ENCODE measurements around the gene STIP1. TPM values are rescaled to one million over a fixed set of nuclear protein-coding genes. Genes with fewer than 3 reads are reported as not detected.

Gene STIP1
- total and polyA plus RNA-seq, 5 experiments from 2014 or later: 59.4 to 132 (median 110) TPM

DNA sequence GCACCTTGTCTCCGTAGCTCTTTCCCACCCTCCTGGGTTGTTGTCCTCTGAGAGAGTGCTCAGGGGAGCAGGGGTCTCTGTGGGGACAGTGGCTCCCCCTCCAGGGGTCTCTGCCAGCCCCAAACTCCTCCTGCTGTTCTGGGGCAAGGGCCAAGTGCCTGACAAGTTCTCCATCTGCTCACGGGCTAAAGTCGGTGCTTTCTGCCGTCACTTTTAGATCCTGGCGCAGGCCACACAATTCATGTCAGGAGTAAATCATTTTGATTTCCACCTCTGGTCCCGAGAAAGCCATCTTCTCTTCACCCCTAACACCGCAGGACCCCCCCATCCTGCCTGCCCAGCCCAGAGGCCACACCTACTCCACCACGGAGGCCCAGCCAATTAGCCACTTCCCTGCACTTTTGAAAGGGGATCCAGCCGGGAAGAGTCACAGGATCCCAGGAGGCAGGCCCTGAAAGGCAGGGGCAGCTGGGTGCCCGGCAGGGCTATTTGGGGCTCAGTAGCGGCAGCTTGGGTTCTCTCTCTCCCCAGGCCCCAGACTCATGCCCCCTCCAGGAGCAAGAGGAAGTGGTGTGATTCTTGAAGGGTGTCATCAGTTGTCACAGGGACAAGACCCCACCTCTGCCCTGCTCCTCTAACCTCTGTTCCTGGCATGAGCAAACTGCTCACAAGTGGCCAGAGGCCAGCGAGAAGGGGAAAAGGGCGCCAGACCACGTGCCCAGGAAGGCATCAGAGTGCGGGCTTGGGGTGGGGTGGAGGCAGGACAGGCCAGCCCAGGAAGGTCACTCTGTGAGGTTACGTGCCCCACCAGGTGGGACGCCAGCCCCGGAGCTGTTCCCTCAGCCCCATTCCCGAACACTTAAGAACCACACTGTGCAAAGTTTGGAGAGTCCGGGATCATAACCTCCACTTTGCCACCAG lies 21.3 kb upstream of the STIP1 start:
- H3K27ac Mint-ChIP-seq: peak overlapping the region in 5 of 10 donors; percentile 72 to 91 (median 82)
- peak overlapping the region; percentile 77 to 92 (median 84) for H3K4me3 Mint-ChIP-seq
- DNase-seq: no peak
- no peaks in the 10 kb centered on the region for H3K9me3 Mint-ChIP-seq
- H3K27me3 Mint-ChIP-seq: no peaks in the 10 kb centered on the region
- no peak for ATAC-seq
- POLR2A ChIA-PET: interaction anchor here (0.6 to 3.4 kb wide), 5 partner anchors 12 to 23 kb away, joined by 3 to 28 read pairs (median 5); partner anchors contain the start of gene STIP1
- peaks cover 6 to 23% (median 16%) of the 10 kb centered on the region in 4 donors for H3K4me1 Mint-ChIP-seq
- no peaks in the 10 kb centered on the region for H3K36me3 Mint-ChIP-seq

DNA sequence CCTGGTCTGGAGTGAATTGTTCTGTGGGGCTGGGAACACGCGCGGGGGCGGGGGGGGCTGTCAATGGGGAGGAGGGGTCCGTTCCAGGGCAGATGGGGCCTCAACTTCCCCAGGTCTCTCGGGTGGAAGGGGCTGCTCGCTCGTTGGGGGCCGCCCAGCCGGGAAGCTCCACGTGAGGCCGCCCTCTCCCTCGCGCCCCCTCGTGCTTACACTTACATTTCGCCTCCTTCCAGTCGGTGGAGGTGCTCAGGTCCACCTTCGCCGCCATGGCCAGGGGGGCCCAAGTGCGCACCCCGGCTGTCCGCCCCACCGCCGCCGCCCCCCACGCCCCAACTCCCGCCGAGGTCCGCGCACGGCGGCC lies 20.5 kb upstream of the STIP1 start:
- peaks cover 0 to 2% (median 0%) of the 10 kb centered on the region in 3 donors for H3K36me3 Mint-ChIP-seq
- no peaks in the 10 kb centered on the region for H3K9me3 Mint-ChIP-seq
- H3K27me3 Mint-ChIP-seq: no peaks in the 10 kb centered on the region
- POLR2A ChIA-PET: interaction anchor here (0.6 to 3.4 kb wide), 6 partner anchors 12 to 1720 kb away, joined by 3 to 28 read pairs (median 4); partner anchors contain the start of gene STIP1
- peaks cover 6 to 23% (median 16%) of the 10 kb centered on the region in 4 donors for H3K4me1 Mint-ChIP-seq
- peak overlapping the region in 9 of 10 donors; percentile 77 to 92 (median 85) for H3K4me3 Mint-ChIP-seq
- peak in 1 of 10 donors; percentile 63 for DNase-seq
- H3K27ac Mint-ChIP-seq: peak overlapping the region in 1 of 10 donors; percentile 59
- peak; percentile 33 to 34 for ATAC-seq

DNA sequence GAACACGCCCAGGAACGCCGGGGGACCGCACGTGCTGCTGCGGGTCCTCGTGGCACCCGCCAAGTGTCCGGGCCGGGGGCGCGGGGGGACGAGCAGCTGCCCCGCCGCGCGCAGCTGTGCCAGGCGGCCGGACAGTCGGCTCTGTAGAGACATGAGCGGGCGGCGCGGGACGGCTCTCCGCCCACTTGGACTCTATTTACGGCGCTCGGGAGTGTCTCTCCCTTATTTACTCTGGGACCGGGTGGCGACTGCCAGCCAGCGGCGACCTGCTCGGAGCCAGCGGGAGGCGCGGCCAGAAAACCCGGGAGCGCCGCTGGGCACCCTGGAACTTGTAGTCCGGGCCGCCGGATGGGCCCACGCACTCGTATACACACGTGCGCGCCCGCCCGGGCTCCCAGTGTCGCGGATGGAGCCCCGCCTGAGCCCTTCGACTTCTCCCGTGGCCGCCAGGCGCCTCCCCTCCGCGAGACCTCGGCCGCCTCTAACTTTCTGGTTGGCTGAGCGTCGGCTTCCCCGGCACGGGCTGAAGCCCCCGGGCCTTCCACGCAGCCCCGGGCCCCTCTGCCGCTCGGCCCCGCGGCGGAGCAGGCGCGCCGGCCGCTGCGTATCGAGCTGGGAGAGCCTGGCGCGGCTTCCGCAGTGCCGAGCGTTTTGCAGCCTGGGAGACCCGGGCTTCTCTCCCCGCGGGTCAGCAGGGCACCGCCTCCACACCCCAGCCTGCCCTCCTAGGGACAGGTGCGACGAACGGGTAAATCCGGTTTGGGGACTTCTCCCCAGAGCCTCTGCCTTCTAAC lies 19.9 kb upstream of the STIP1 start, which contains the start of gene MACROD1:
TSS of gene MACROD1 (minus strand) at position 272 of the 794 bp plus-strand sequence. CDS start at position 153, 119 bp downstream.
- peaks cover 6 to 23% (median 16%) of the 10 kb centered on the region in 4 donors for H3K4me1 Mint-ChIP-seq
- ATAC-seq (peak; percentile 94 to 95), DNase-seq (peak; percentile 59 to 85 (median 66))
- H3K27me3 Mint-ChIP-seq: no peaks in the 10 kb centered on the region
- POLR2A ChIA-PET: interaction anchor here (0.6 to 3.4 kb wide), 8 partner anchors 11 to 1720 kb away, joined by 3 to 28 read pairs (median 4); partner anchors contain the start of genes PPP1R14B and STIP1
- H3K36me3 Mint-ChIP-seq: peaks cover 0 to 2% (median 0%) of the 10 kb centered on the region in 3 donors
- peak within 1 kb of the TSS; percentile 83 to 96 (median 91) for H3K4me3 Mint-ChIP-seq
- H3K9me3 Mint-ChIP-seq: no peaks in the 10 kb centered on the region
- peak within 1 kb of the TSS; percentile 56 to 91 (median 82) for H3K27ac Mint-ChIP-seq

DNA sequence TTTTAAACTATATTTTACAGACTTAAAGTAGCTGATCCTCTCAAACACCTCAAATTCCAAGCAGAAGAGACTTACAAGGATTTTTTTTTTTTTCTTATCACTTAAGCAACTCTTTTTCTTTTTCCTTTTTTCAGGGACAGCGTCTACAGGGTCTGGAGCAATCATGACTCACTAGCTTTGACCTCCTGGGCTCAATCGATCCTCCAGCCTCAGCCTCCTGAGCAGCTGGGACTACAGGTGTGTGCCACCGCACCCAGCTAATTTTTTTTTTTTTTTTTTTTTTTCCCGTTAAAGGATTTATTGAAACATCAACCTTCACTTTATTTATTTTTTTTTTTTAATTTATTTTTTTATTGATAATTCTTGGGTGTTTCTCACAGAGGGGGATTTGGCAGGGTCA lies 15.6 kb upstream of the STIP1 start:
- H3K4me3 Mint-ChIP-seq: no peak overlapping the region
- ATAC-seq (no peak), DNase-seq (no peak)
- peaks cover 4 to 15% (median 6%) of the 10 kb centered on the region in 4 donors for H3K4me1 Mint-ChIP-seq
- H3K36me3 Mint-ChIP-seq: peaks cover 0 to 2% (median 0%) of the 10 kb centered on the region in 3 donors
- H3K9me3 Mint-ChIP-seq: peaks cover 0 to 2% (median 0%) of the 10 kb centered on the region in 9 donors
- no peak overlapping the region for H3K27ac Mint-ChIP-seq
- POLR2A ChIA-PET: interaction anchor here (0.6 to 0.9 kb wide), 3 partner anchors 13 to 198 kb away, joined by 3 to 5 read pairs (median 3); no protein-coding TSS in a partner anchor
- no peaks in the 10 kb centered on the region for H3K27me3 Mint-ChIP-seq

DNA sequence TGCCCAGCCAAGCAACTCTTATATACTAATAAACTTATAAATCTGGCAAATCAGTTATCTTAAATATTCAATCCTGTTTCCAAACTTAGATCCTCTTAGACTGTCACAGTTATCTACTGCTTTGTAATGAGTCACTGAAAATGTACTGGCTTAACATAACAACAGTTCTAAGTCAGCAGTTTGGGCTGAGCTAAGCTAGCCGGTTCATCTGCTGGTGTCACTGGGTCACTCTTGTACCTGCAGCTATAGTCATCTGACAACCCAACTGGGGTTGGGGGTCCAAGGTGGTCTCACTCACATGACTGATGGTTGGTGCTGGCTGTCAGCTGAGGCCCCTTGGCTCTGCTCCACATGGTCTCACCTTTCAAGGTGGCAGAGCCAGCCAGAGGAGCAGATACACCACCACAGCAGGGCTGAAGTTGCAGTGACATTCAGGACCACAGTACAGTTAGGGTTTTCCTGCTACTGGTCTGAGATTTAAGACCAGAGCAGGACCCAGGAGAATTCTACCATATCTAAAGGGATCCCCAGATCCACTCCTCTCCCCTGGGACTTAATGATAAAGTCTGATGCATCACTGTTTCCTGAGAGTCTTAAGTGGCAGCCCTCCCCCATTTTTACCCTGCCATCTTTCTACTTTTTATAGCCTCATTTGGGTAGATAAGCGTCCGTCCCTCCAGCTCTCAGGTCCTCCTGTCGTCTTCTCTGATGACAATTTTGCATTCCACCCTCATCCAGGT lies 12.2 kb upstream of the STIP1 start:
- H3K27me3 Mint-ChIP-seq: no peaks in the 10 kb centered on the region
- peak overlapping the region in 2 of 10 donors; percentile 39 to 69 for H3K27ac Mint-ChIP-seq
- POLR2A ChIA-PET: no interaction called here
- no peak for DNase-seq
- no peak for ATAC-seq
- H3K9me3 Mint-ChIP-seq: peaks cover 0 to 2% (median 0%) of the 10 kb centered on the region in 9 donors
- no peak overlapping the region for H3K4me3 Mint-ChIP-seq
- H3K36me3 Mint-ChIP-seq: peaks cover 0 to 2% (median 0%) of the 10 kb centered on the region in 3 donors
- peaks cover 0 to 17% (median 11%) of the 10 kb centered on the region in 4 donors for H3K4me1 Mint-ChIP-seq

DNA sequence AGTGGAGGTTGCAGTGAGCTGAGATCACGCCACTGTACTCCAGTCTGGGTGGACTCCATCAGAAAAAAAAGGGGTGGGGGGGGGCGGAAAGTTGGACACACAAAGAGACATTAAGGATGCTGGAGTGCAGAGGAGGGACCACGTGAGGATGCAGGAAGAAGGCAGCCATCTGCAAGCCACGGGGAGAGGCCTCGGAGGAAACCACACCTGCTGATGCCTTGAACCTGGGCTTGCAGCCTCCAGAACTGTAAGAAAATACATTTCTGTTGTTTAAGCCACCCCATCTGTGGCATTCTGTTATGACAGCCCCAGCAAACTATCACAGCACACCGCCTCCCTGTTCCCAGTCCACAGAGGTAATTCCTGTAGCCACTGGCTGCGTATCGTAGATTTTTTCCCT lies 9.2 kb upstream of the STIP1 start:
- no peak for ATAC-seq
- Mint-ChIP-seq H3K27ac (peak overlapping the region in 1 of 10 donors; percentile 18), H3K4me3 (no peak overlapping the region), H3K27me3 (no peaks in the 10 kb centered on the region), H3K4me1 (peaks cover 3 to 27% (median 18%) of the 10 kb centered on the region in 4 donors), H3K36me3 (no peaks in the 10 kb centered on the region), H3K9me3 (peaks cover 0 to 2% (median 0%) of the 10 kb centered on the region in 9 donors)
- POLR2A ChIA-PET: interaction anchor here (1.6 kb wide), 1 partner anchor 11 kb away, joined by 6 read pairs; the partner anchor contains the start of gene MACROD1
- DNase-seq: peak in 1 of 10 donors; percentile 10

DNA sequence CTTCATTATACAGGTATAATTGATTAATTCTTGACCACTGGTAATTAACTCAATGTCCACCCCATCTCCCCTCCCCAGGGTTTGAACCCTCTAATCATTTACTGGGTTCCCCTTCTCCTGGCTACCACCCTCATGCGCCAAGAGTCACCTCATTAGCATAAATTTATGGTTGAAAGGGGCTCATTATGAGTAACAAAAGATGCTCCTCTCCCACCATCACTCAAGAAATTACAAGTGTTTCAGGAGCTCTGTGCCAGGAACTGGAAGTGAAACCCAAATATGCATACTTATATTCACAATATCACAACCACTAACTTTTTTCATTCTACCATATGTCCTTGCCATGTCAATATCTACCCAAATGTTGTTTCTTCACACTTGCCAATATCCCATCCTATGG lies 7.8 kb upstream of the STIP1 start:
- no peaks in the 10 kb centered on the region for H3K36me3 Mint-ChIP-seq

DNA sequence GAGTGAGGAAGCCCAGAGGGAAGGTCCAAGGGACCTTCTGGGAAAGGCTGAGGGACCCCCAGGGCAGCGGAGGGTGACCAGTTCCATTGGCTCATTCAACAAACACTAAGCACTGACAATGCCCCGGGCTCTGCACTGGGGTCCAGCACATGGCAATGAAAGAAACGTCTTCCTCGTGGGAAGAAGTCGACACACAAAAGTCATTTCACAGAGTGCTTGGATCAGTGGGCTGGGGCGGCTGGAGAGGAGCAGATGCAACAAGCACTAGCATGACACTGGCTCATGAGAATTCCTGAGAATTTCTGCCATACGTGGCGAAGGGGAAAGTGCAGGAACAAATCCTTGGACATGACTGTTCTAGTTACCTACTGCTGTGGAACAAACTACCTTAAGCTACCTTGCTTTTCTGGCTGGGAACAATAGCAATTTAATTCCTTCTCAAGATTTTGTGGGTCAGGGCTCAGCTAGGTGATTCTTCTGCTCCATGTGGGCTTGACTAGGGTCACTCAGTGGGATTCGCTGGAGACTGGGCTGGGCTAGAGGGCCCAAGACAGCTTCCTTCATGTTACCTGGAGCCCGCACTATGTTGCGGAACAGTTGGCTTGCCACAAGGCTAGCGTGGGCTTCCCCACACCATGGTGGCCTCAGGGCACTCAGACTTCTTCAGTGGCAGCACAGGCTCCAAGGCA lies 6.9 kb upstream of the STIP1 start:
- no peaks in the 10 kb centered on the region for H3K36me3 Mint-ChIP-seq
- H3K27me3 Mint-ChIP-seq: no peaks in the 10 kb centered on the region
- H3K4me3 Mint-ChIP-seq: no peak overlapping the region
- H3K27ac Mint-ChIP-seq: no peak overlapping the region
- ATAC-seq (no peak), DNase-seq (no peak)
- no peaks in the 10 kb centered on the region for H3K9me3 Mint-ChIP-seq
- H3K4me1 Mint-ChIP-seq: peaks cover 13 to 44% (median 36%) of the 10 kb centered on the region in 4 donors
- POLR2A ChIA-PET: no interaction called here

More for the DNA sequence above, 7.8 kb upstream of the STIP1 start:
- DNase-seq (no peak), ATAC-seq (no peak)
- H3K4me3 Mint-ChIP-seq: peak overlapping the region in 1 of 10 donors; percentile 8
- peaks cover 7 to 36% (median 28%) of the 10 kb centered on the region in 4 donors for H3K4me1 Mint-ChIP-seq
- no peaks in the 10 kb centered on the region for H3K27me3 Mint-ChIP-seq
- POLR2A ChIA-PET: no interaction called here
- peak overlapping the region in 2 of 10 donors; percentile 17 to 69 for H3K27ac Mint-ChIP-seq
- peaks cover 0 to 2% (median 0%) of the 10 kb centered on the region in 9 donors for H3K9me3 Mint-ChIP-seq

DNA sequence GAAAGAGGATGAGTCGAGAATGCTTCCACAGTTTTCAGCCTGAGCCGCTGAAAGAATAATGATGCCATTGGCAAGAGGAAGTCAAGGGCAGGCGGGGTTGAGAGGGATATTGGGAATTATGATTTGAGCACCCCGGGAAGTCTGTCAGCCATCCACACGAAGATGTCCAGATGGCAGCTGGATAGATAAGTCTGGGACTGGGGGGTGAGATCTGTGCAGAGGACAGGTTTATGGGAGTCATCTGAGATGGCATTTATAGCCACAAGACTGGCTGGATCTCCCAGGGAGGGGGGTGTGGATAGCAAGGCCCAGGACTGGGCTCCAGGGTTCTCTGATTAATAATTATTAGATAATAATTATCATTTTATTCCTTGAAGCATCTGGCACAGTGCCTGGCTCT lies 5.1 kb upstream of the STIP1 start:
- ATAC-seq (no peak), DNase-seq (no peak)
- H3K27ac Mint-ChIP-seq: no peak overlapping the region
- peaks cover 0 to 2% (median 0%) of the 10 kb centered on the region in 5 donors for H3K27me3 Mint-ChIP-seq
- no peaks in the 10 kb centered on the region for H3K36me3 Mint-ChIP-seq
- H3K9me3 Mint-ChIP-seq: no peaks in the 10 kb centered on the region
- H3K4me3 Mint-ChIP-seq: no peak overlapping the region
- POLR2A ChIA-PET: interaction anchor here (0.6 to 1.5 kb wide), 3 partner anchors 15 to 123 kb away, joined by 3 to 6 read pairs (median 4); partner anchors contain the start of gene MACROD1
- H3K4me1 Mint-ChIP-seq: peaks cover 15 to 52% (median 43%) of the 10 kb centered on the region in 4 donors

DNA sequence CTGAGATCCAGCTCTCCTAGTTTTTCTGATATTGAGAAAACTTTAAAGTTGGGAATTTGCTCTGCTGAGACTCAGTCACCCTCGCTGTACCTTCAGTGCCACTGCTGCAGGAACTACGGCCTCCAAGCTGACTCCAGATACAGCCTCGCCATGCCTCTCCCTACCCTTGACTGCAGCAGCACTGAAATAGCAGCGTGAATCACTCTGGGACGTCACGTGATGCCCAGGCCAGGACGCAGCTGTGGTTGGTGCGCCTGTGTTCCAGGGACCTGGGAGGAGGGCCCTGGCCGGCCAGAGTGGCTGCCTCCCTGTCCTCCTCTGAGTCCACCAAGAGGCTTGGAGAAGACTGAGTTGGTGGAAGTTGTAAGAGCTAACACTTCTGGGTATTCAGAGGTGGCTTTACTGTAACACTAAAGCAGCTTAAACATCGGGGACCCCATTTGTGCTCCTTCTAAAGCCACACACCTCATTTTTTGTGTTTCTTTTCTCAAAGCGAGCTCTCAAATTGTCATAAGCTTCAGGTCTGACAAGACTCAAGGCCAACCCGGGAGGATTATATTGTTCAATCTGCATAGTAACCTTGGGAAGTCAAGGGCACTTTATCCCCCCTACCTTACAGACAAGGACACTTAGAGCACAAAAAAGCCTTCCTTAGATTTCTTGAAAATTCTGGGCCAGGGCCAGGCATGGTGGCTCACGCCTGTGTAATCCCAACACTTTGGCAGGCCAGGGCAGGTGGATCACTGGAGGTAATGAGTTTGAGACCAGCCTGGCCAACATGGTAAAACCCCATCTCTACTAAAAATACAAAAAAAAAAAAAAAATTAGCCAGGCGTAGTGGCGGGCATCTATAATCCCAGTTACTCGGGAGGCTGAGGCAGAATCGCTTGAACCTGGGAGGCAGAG lies 4.2 kb upstream of the STIP1 start:
- Mint-ChIP-seq H3K36me3 (no peaks in the 10 kb centered on the region), H3K27ac (peak overlapping the region in 5 of 10 donors; percentile 6 to 66 (median 37)), H3K9me3 (no peaks in the 10 kb centered on the region), H3K27me3 (peaks cover 0 to 2% (median 0%) of the 10 kb centered on the region in 5 donors), H3K4me3 (peak overlapping the region in 4 of 10 donors; percentile 24 to 63 (median 40)), H3K4me1 (peaks cover 17 to 53% (median 40%) of the 10 kb centered on the region in 4 donors)
- POLR2A ChIA-PET: interaction anchor here (0.7 to 1.5 kb wide), 4 partner anchors 16 to 122 kb away, joined by 4 to 6 read pairs (median 4); partner anchors contain the start of genes NUDT22 and TRPT1
- peak in 2 of 10 donors; percentile 7 to 31 for DNase-seq
- ATAC-seq: no peak

Measured in naive thymus-derived CD8-positive, alpha-beta T cell (primary cell).